Measurements from ENCODE around the gene NR2E1.

- no peak for TF ChIP-seq CTCF (IDR thresholded peaks at IDR 0.05)
- no peak for TF ChIP-seq ZFX (IDR thresholded peaks at IDR 0.05; ENCODE audit: borderline replicate concordance)
These were observed 1.0 kb downstream of the NR2E1 start for GRCh38 chr6:108166664-108167448.

Data from 22Rv1 (cell line).